UCSD-AML1 (cell line): Measurements from ENCODE around the gene CNTD1.

ENCODE experiments used
- DNase-seq: peaks from one replicate; lab custom pipeline; 2025; ENCODE audit not compliant: unreplicated experiment; lab: John Stamatoyannopoulos, UW

Gene CNTD1

GRCh38 chr17:42779304-42779935 lies 19.2 kb upstream of the CNTD1 start:
- DNase-seq, result no peak

GRCh38 chr17:42779936-42780850 lies 18.5 kb upstream of the CNTD1 start, which contains the start of gene WNK4:
WNK4 (plus strand) TSS chr17:42780610; CDS start chr17:42780699, 89 bp downstream.
- no peak for DNase-seq

GRCh38 chr17:42780851-42781638 lies 17.6 kb upstream of the CNTD1 start:
- no peak for DNase-seq

GRCh38 chr17:42781639-42782165 lies 17.0 kb upstream of the CNTD1 start:
- DNase-seq, result no peak

- DNase-seq, result no peak
These were observed 16.2 kb upstream of the CNTD1 start for GRCh38 chr17:42782166-42783061.

GRCh38 chr17:42783062-42783790 lies 15.4 kb upstream of the CNTD1 start:
- no peak for DNase-seq

- DNase-seq, result no peak
These were observed 14.9 kb upstream of the CNTD1 start for GRCh38 chr17:42783791-42784138.

- no peak for DNase-seq
These were observed 14.3 kb upstream of the CNTD1 start for GRCh38 chr17:42784409-42784808.

GRCh38 chr17:42784811-42785592 lies 13.7 kb upstream of the CNTD1 start:
- no peak for DNase-seq

- no peak for DNase-seq
These were observed 11.4 kb upstream of the CNTD1 start for GRCh38 chr17:42787266-42787665.

GRCh38 chr17:42791948-42792347 lies 6.7 kb upstream of the CNTD1 start:
- no peak for DNase-seq

GRCh38 chr17:42792545-42792944 lies 6.1 kb upstream of the CNTD1 start:
- no peak for DNase-seq

- DNase-seq, result no peak
These were observed 3.6 kb upstream of the CNTD1 start for GRCh38 chr17:42795061-42795460.

GRCh38 chr17:42795465-42795864 lies 3.2 kb upstream of the CNTD1 start:
- DNase-seq, result no peak

GRCh38 chr17:42796066-42796758 lies 2.4 kb upstream of the CNTD1 start:
- DNase-seq, result no peak

- no peak for DNase-seq
These were observed 1.3 kb upstream of the CNTD1 start for GRCh38 chr17:42797067-42798007.

GRCh38 chr17:42798011-42798382 lies 664 bp upstream of the CNTD1 start:
- no peak for DNase-seq
